Smooth muscle cell (in vitro differentiated cells): ENCODE data around the gene LYRM4. TPM values are rescaled to one million over a fixed set of nuclear protein-coding genes. Genes with fewer than 3 reads are reported as not detected.

Source experiments
- DNase-seq: peaks from one replicate; lab custom pipeline; 2025; ENCODE audit not compliant: unreplicated experiment; lab: John Stamatoyannopoulos, UW
- H2AFZ ChIP-seq: fragments of 200-600 bp; sonication (generic); 2 replicates; pipeline ENCODE4 v1.6.0; 2016; ENCODE audit warnings: antibody characterized with exemption, low read depth, mild to moderate bottlenecking
- H3F3A ChIP-seq: fragments of 200-600 bp; sonication (generic); 2 replicates; pipeline ENCODE4 v1.6.0; 2017; ENCODE audit warnings: antibody characterized with exemption, low read depth
- H3K27ac ChIP-seq: fragments of 200-600 bp; sonication (generic); 2 replicates; pipeline ENCODE4 v1.5.1; 2016; ENCODE audit warnings: low read depth, mild to moderate bottlenecking
- H3K27me3 ChIP-seq: fragments of 200-600 bp; sonication (generic); 2 replicates; pipeline ENCODE4 v1.6.1; 2016; ENCODE audit warnings: low read depth, mild to moderate bottlenecking
- H3K36me3 ChIP-seq: fragments of 200-600 bp; sonication (generic); 2 replicates; pipeline ENCODE4 v1.5.1; 2016; ENCODE audit warnings: low read depth
- H3K4me1 ChIP-seq: fragments of 200-600 bp; sonication (generic); 2 replicates; pipeline ENCODE4 v1.5.1; 2016; ENCODE audit warnings: low read depth
- H3K4me2 ChIP-seq: fragments of 200-600 bp; sonication (generic); 2 replicates; pipeline ENCODE4 v1.6.0; 2016; ENCODE audit warnings: mild to moderate bottlenecking
- H3K4me3 ChIP-seq: fragments of 200-600 bp; sonication (generic); 2 replicates; pipeline ENCODE4 v1.5.1; 2016; ENCODE audit warnings: mild to moderate bottlenecking
- H3K79me2 ChIP-seq: fragments of 200-600 bp; sonication (generic); 2 replicates; pipeline ENCODE4 v1.6.0; 2016; ENCODE audit warnings: low read depth, mild to moderate bottlenecking
- H3K9ac ChIP-seq: fragments of 200-600 bp; sonication (generic); 2 replicates; pipeline ENCODE4 v1.6.0; 2016; ENCODE audit warnings: low read depth
- H3K9me3 ChIP-seq: fragments of 200-600 bp; sonication (generic); replicated peaks from 2 replicates; pipeline ENCODE4 v1.5.1; 2016; ENCODE audit warnings: low read depth
- H4K20me1 ChIP-seq: fragments of 200-600 bp; sonication (generic); 2 replicates; pipeline ENCODE4 v1.6.0; 2016; ENCODE audit warnings: low read depth
- CTCF ChIP-seq: fragments of 200-600 bp; sonication (generic); IDR thresholded peaks from 2 replicates; pipeline ENCODE4 v1.5.1; 2017; ENCODE audit warnings: borderline replicate concordance, mild to moderate bottlenecking, antibody characterized with exemption; ENCODE audit not compliant: insufficient read depth, poor library complexity, severe bottlenecking
- WGBS: methylation state at CpG from one replicate; pipeline ENCODE4 v1.1.7; 2016; ENCODE audit warnings: low lambda C conversion rate; 5-methylcytosine and 5-hydroxymethylcytosine counted together
- polyA plus RNA-seq: library from polyadenylated mRNA; unstranded; fragments of >200 nt; fragmentation: Nextera tagmentation; extraction: Ambion mirVana; gene quantifications from 2 replicates; pipeline ENCODE4 v1.2.1, GENCODE V29; 2016
- total RNA-seq: library from RNA; depleted of rRNA; stranded (reverse); fragments of >200 nt; gene quantifications from 2 replicates; pipeline ENCODE4 v1.2.3, GENCODE V29; 2014

Gene LYRM4
- total and polyA plus RNA-seq, 2 experiments from 2014 or later, result 26.1 to 27.1 TPM

- Histone ChIP-seq H2AFZ (no peak overlapping the region), H4K20me1 (peaks cover 63% of the 10 kb centered on the region), H3K79me2 (no peaks in the 10 kb centered on the region), H3F3A (no peaks in the 10 kb centered on the region), H3K27ac (no peak overlapping the region), H3K4me2 (no peak overlapping the region), H3K4me3 (no peak overlapping the region), H3K9me3 (no peaks in the 10 kb centered on the region), H3K27me3 (no peaks in the 10 kb centered on the region), H3K36me3 (no peaks in the 10 kb centered on the region), H3K9ac (no peak overlapping the region), H3K4me1 (no peaks in the 10 kb centered on the region)
- no peak for DNase-seq
- no peak for TF ChIP-seq CTCF
- WGBS, result 94% methylated on average over 5 of the region's 5 CpGs
Observed at GRCh38 chr6:5153186-5153585, 107.6 kb downstream of the LYRM4 start.

DNA sequence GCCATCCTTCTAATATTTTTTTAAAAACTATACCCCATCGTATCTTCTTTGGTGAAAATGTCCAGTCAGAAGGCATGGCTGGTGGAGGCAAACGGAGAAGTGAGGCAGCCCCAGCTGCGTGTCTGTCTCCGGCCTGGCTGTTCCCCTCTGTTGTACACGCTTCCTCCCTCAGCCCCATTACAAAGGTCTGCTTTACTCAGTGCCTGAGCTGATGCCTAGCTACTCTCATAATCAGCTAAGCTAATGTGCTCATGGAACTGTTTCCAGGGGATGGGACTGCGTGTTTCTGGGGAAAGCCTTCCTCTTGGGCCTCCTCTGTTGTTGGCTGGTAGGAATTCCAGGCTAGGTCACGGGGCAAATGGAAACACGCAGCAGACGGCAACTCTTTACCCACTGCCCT lies 108.3 kb downstream of the LYRM4 start:
- H3K79me2 ChIP-seq, result no peaks in the 10 kb centered on the region
- no peak overlapping the region for H3K9ac ChIP-seq
- no peak overlapping the region for H3K4me2 ChIP-seq
- H3K4me1 ChIP-seq, result no peaks in the 10 kb centered on the region
- H3K27ac ChIP-seq, result no peak overlapping the region
- no peaks in the 10 kb centered on the region for H3K36me3 ChIP-seq
- no peak overlapping the region for H3K4me3 ChIP-seq
- H3K27me3 ChIP-seq, result no peaks in the 10 kb centered on the region
- no peak for DNase-seq
- 90% methylated on average over 9 of the region's 9 CpGs for WGBS
- H4K20me1 ChIP-seq, result peaks cover 59% of the 10 kb centered on the region
- no peak for TF ChIP-seq CTCF
- no peak overlapping the region for H2AFZ ChIP-seq
- H3F3A ChIP-seq, result no peaks in the 10 kb centered on the region
- no peaks in the 10 kb centered on the region for H3K9me3 ChIP-seq

DNA sequence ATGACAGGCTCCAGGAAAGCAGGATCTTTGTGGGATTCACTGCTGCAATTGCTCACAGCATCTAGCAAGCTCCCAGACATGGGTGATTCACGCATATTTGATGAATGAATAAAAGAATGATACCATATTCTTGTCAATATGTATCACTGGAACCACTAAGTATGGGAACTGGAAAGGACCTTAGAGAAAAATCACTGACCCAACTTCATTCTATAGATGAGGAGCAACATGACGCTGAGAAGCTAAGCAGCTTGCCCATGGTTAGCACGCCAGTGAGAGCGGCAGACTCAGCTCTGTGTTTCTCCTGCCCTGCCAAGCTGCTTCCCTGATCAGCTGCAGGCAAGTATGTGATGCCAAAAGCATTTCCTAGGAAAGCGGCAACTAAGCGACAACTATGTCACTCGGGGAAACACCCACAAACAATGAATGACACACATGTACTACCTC lies 108.8 kb downstream of the LYRM4 start:
- Histone ChIP-seq H3K4me1 (no peaks in the 10 kb centered on the region), H3K27ac (no peak overlapping the region), H3F3A (no peaks in the 10 kb centered on the region), H3K4me2 (peak overlapping the region; percentile 30), H4K20me1 (peaks cover 55% of the 10 kb centered on the region), H3K27me3 (no peaks in the 10 kb centered on the region), H3K36me3 (no peaks in the 10 kb centered on the region), H3K9ac (no peak overlapping the region), H3K4me3 (no peak overlapping the region), H3K9me3 (no peaks in the 10 kb centered on the region), H2AFZ (no peak overlapping the region), H3K79me2 (no peaks in the 10 kb centered on the region)
- DNase-seq, result no peak
- 71% methylated on average over 7 of the region's 7 CpGs for WGBS
- no peak for TF ChIP-seq CTCF

DNA sequence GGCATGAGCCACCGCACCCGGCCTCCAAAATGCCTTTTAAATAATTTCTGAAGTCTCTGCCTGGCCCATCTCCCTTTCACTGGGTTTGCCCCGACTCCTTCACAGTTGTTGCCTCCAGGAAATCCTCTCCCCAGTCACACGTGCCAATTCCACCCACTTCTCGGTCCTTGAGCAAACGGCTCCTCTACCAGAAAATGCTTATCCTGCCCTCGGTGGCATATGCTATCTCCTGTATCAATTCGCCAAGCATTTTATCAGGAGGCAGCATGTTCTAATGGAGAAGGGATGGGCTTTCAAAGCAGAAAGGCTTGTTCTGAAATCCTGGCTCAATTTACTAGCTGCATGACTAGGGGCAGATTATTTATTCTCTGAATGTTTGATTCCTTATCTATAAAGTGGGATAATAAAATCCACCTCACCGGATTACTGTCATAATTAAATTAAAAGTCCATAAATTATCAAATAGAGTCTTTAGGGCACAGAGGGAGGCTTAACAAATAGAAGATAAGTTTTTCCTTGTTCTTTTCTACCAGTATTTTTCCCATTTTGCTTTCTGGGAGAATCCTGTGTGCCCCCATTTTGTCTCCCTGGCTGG lies 109.3 kb downstream of the LYRM4 start:
- H3F3A ChIP-seq, result no peaks in the 10 kb centered on the region
- H3K27me3 ChIP-seq, result no peaks in the 10 kb centered on the region
- H3K27ac ChIP-seq, result no peak overlapping the region
- no peak overlapping the region for H3K4me3 ChIP-seq
- no peak for DNase-seq
- 81% methylated on average over 9 of the region's 9 CpGs for WGBS
- H2AFZ ChIP-seq, result no peak overlapping the region
- no peaks in the 10 kb centered on the region for H3K79me2 ChIP-seq
- no peak for TF ChIP-seq CTCF
- no peaks in the 10 kb centered on the region for H3K4me1 ChIP-seq
- peaks cover 55% of the 10 kb centered on the region for H4K20me1 ChIP-seq
- H3K4me2 ChIP-seq, result peak overlapping the region; percentile 30
- no peak overlapping the region for H3K9ac ChIP-seq
- H3K36me3 ChIP-seq, result no peaks in the 10 kb centered on the region
- no peaks in the 10 kb centered on the region for H3K9me3 ChIP-seq
